GM18870 (cell line): ENCODE data around the gene TRAF3IP3.

ENCODE experiments used
- ATAC-seq: cut with Tn5 transposase; IDR thresholded peaks from one replicate; pipeline ENCODE4 v1.9.1; 2021; ENCODE audit warnings: moderate library complexity; ENCODE audit not compliant: unreplicated experiment

TRAF3IP3 gene

GRCh38 chr1:209823143-209824041 is 67.5 kb downstream of the TRAF3IP3 start:
- peak; percentile 49 for ATAC-seq

- ATAC-seq: no peak
These were observed 70.0 kb downstream of the TRAF3IP3 start for GRCh38 chr1:209825591-209826434.

GRCh38 chr1:209827384-209828262 is 71.8 kb downstream of the TRAF3IP3 start, which contains the start of gene UTP25:
Gene UTP25 (plus strand): TSS chr1:209827972. CDS start chr1:209828064, 92 bp downstream.
- ATAC-seq: peak; percentile 87

DNA sequence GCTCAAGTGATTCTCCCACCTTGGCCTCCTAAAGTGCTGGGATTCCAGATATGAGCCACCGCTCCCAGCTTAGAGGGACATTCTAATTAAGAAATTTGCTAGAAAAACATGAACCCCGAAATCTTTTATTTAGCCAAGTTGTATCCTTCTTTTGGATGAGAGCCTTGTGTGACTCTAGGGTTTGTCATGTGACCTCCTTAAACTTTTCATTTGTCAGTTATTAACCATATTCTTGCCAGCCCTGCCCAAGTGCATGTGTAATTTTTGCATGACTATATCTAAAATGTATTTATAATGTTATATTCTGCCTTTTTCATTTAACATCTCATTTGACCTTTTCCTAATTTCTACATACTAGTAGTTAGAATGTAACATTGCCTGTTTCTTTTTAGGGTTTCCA is 73.9 kb downstream of the TRAF3IP3 start:
- no peak for ATAC-seq

DNA sequence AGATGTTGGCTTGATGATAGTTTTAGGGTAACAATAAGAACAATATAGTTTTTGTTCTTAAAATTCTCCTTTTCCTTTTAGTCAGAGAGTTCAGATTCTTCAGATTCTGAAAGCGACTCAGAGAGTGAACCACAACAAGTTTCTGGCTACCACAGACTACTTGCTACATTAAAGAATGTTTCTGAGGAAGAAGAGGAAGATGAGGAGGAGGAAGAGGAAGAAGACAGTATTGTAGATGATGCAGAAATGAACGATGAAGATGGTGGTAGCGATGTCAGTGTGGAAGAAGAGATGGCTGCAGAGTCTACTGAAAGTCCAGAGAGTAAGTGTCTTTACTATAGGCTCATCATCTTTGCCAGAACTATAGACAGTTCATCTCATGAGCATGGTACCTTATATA is 74.9 kb downstream of the TRAF3IP3 start:
- ATAC-seq: no peak

- no peak for ATAC-seq
These were observed 75.8 kb downstream of the TRAF3IP3 start for GRCh38 chr1:209831615-209832014.
